OCI-LY7 (cell line): ENCODE data around the gene CRYBA4.

Experiments
- EZH2phosphoT487 ChIP-seq: fragments of 200-600 bp; sonication (generic); IDR thresholded peaks from 2 replicates; pipeline ENCODE4 v1.6.1; 2018; ENCODE audit warnings: low read depth, borderline replicate concordance, mild to moderate bottlenecking, mixed run types, antibody characterized with exemption, low read length, moderate library complexity, mixed read lengths
- TF ChIP-seq, protein P1 (sequence below): fragments of 200-600 bp; sonication (generic); conservative IDR thresholded peaks from 2 replicates; pipeline ENCODE4 v1.5.1; 2014; ENCODE audit warnings: mild to moderate bottlenecking, antibody characterized with exemption, low read length, moderate library complexity, mixed read lengths

DNA sequence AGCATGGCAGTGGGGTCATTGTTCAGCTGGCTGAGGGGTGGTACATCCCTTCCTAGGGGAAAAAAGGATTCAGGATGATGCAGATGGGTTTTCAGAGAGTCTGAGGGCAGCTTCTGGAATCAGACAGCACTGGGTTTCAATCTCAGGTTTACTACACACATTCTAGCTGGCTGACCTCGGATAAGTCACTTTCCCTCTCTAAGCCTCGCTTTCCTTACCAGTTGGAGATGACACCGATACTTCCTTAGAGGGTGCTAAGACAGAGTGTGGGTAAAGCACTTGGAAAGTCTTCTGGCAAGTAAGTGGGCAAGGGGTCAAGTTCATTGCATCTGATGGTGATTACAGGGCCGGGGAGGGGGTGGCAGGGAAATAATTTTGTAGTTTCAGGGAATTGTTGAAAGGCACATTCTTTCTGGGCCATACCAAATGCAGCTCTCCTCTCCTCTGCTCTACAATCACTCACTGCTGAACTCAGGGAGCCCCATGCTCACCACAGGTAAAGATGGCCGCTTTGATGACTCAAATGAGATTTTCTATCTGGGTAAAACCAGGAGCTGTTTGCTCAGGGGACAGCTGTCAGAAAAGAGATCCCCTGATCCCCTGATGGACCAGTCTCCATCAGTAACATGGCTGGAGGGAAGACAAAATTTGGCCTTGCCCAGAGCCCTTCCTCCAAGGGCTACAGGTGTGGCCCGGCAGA lies 29.1 kb downstream of the CRYBA4 start:
- TF ChIP-seq, protein P1, sequence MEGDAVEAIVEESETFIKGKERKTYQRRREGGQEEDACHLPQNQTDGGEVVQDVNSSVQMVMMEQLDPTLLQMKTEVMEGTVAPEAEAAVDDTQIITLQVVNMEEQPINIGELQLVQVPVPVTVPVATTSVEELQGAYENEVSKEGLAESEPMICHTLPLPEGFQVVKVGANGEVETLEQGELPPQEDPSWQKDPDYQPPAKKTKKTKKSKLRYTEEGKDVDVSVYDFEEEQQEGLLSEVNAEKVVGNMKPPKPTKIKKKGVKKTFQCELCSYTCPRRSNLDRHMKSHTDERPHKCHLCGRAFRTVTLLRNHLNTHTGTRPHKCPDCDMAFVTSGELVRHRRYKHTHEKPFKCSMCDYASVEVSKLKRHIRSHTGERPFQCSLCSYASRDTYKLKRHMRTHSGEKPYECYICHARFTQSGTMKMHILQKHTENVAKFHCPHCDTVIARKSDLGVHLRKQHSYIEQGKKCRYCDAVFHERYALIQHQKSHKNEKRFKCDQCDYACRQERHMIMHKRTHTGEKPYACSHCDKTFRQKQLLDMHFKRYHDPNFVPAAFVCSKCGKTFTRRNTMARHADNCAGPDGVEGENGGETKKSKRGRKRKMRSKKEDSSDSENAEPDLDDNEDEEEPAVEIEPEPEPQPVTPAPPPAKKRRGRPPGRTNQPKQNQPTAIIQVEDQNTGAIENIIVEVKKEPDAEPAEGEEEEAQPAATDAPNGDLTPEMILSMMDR, result 0 out of 2 replicates have a peak, but pooled peaks have one; percentile 3
- no peak for TF ChIP-seq EZH2phosphoT487
